HTERT RPE-1 (cell line): ENCODE data around the gene MACROD2.
"Not testable (repeated sequence)": the region's sequence is repeated elsewhere in the genome, so short reads cannot be mapped to it uniquely, and the experiment has no call there.

Experiments
- in situ Hi-C: fragments of 300-500 bp; cut with MboI; formaldehyde crosslinking; loops from 4 replicates; pipeline ENCODE4 v1.14.3; 2020; ENCODE audit warnings: low sequenced_read_pairs

Gene MACROD2

DNA sequence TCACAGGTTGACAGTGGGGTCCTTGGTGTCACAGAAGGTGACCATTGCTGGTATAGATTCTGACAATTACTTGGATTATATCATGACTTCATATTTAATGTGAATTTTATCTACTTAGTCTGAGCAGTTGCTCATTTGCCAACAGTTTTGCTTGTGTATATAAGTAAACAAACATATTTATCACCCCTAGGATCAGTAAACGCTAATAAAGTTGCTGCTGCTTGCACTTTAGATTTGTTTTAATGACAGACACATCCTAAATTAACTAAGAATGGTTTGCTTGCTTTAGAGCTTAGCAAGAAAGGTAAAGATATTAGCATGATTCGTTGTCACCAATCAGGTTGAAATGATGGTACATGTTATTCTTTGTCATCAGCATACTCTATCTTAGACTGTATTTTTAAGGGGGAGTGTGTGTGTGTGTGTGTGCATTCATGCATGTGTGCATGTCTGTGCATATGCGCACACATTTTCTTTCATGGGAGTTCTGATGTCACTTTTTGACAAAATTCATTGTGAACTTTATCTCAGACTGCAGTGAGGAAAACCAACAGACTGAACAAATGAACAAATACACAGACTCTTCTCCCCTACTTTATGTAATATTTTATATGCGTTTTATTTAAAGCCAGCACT, 1124.7 kb downstream of the MACROD2 start:
- in situ Hi-C loops = no loop called here

DNA sequence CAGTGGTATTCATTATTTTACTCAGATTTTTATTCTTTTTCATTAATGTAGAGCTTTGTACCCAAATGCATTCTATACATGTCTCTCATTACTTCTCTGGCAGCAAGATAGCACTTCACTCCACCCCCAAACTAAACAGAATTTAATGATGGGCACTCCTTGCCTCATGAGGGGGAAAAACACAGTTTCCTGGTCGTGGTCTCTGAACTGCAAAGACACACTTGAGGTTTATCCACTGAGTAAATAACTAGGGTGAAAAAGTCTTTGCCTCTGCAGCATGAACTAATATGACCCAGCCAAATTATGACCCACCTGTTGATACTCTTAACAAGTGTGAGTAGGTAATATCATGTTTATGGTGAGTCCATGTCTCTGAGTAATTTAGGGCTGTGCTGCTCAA, 1127.3 kb downstream of the MACROD2 start:
- in situ Hi-C loops = no loop called here

DNA sequence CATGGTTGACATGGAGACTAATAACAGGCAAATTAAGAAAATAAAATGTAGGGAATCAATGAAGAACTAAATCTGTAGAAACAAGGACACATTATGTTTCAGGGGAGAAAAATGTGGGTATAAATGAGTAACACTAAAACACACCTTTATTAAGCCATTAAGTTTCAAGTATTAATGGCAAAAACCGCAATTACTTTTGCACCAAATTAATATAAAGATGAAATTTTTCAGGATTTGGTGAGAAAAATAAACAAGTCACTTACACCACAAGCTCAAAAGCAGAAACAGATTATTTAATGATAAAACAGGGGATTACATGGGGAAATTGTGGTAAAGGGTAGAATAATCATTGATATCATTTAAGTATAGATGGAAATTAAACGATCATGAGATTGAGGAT, 1135.9 kb downstream of the MACROD2 start:
- in situ Hi-C loops = no loop called here

DNA sequence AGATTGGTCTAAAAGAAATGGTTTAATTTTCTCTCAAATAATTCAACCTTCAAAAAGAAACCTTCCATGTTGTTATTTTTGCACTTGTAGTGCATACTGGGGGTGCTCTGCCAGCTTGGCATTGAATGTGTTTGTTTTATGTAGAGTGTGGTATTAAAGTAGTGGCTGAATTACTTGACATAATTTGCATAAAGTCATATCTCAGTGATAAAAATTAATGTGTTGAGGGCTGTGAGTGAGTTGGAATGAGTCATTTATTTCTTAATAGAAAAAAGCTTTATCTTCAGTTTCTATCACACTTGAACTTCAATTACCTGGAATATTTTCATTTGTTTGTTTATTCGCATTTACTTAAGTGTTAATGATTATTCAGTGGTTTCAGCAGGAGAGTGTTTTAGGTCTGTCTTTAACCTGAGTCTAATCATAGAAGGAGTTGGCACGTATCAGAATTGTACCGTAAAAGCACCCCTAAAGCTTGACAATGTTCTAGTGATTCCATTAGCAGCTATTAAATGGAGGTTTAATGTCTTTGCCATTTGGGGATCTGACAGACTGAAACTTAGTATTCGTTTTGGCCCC, 1143.3 kb downstream of the MACROD2 start:
- in situ Hi-C loops = no loop called here

DNA sequence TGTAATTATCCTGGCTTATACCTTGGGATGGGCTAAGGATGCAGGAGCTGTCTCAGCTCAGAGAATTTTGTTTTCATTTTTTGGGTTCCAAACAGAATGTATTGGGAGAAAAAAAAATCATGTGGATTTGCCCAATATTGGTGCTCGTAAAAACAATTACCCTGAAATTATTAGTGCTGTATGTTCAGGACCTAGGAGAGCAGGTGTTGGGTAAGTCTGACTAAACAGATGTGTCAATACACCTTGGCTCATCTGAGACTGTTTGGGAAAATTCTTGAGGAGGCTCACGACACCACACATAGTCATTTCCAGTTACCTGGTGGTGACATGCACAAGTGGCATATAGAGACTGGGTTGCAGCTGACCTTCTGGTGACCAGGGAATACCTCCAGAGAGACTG, 1144.2 kb downstream of the MACROD2 start:
- in situ Hi-C loops = no loop called here

DNA sequence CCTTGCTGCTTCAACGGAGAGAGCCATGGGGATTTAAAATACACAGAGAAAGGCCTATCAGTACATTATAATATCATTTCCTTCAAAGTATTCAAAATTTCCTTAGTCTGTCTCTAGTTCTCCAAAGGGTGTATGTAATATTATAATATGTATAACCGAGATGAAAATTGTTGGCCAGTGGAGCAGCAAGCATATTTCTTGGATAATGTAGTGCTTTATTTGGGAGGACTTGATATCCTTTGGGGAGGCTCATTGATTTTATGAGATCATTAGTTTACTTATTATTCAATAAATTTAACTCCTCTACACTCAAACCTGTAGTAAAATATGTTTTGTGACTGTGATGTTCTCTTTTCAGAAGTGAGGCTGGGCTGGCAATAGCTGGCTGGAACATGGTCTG, 1145.0 kb downstream of the MACROD2 start:
- in situ Hi-C loops = no loop called here

DNA sequence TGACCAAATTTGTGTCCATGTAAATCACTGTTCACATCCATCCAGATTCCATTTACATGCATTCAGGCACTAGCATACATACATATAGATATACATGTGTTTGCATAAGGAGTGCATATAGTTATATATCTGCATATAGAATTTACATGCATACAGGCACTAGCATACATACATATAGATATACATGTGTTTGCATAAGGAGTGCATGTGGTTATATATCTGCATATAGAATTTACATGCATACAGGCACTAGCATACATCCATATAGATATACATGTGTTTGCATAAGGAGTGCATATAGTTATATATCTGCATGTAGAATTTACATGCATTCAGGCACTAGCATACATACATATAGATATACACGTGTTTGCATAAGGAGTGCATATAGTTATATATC, 1145.6 kb downstream of the MACROD2 start:
- in situ Hi-C loops = not testable (repeated sequence)

DNA sequence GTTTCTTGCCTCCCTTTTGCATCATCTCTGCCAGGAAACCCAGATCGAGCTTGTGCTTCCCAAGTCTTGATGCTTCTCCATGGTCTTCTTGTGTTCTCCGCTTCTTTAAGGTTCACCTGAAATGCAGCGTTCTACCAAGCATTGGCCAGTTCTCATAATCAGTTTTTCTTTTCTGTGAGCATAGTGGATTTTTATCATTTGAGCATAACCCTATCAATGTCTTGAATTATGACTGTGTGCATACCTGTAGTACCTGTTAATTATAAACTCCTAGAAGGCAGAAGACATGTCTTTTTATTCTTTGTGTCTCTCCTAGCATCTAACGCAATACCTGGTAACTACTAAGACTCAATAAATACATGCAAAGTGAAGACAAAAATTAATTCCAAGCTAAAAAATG, 1146.5 kb downstream of the MACROD2 start:
- in situ Hi-C loops = no loop called here

DNA sequence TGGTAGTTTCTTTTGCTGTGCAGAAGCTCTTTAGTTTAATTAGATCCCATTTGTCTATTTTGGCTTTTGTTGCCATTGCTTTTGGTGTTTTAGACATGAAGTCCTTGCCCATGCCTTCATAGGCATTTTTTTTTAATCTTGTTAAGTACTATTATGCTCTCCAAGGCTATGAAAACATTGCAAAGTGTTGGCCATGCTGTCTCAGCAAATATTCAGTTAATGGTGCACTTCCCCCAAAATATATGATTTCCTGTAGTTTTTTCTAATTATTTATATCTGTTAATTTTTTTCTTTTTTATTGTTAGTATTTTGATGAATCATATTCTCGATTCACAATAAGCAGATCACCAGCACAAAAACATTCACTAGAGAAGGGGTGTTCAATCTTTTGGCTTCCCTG, 1148.2 kb downstream of the MACROD2 start:
- in situ Hi-C loops = no loop called here

DNA sequence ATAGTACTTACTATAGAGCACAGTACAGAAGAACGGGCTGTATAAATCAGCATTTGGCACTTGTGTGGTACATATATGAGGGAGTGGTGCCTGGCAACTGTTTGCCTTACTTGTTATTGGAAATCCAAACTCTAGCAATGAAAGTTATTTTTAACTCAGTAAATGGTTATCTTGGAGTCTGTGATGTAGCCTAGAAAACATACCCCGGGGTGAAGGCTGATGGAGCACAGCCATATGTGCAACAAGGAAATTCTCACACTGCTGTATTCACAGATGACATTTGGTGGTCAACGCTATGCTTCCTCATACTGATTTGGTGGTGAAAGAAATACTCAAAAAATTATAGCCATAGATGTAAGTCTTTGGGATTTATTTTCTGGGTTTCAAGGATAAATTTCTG, 1149.6 kb downstream of the MACROD2 start:
- in situ Hi-C loops = no loop called here

DNA sequence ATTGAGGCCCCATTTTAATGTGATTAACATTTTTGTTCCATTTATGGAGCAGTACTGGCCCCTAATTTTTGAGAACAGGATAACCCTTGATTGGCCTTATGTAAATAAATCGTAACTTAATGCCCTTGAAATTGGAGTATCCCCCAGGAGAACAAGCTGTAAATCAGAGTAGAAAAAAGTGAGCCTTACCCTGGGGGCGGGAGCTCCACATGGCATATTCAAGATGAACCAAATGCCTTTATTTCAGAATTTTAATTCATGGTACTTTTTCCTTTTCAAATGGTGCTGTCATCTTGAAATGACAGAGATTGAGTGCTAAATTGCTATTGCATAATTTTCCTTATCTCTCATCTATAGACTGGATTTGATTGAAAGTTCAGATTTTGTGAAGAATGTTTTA, 1151.6 kb downstream of the MACROD2 start:
- in situ Hi-C loops = no loop called here

DNA sequence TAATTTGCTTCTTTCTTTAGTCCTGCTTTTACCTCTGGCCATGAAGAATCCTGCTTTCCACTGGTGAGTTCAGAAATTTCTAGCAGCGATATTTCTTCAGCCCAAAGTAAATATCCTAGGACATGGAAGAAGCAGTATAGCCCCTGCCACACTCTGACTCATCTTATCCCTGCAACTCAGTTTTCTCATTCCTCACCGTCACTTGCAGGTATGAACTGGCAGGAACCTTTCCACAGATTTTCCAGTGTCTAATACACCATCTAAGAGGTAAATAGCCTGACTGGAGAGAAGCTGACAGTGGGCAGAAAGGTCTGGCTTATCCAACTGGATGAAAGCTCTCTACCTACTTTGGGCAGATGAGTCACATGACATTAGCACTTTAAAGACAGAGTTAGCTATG, 1158.8 kb downstream of the MACROD2 start:
- in situ Hi-C loops = no loop called here

DNA sequence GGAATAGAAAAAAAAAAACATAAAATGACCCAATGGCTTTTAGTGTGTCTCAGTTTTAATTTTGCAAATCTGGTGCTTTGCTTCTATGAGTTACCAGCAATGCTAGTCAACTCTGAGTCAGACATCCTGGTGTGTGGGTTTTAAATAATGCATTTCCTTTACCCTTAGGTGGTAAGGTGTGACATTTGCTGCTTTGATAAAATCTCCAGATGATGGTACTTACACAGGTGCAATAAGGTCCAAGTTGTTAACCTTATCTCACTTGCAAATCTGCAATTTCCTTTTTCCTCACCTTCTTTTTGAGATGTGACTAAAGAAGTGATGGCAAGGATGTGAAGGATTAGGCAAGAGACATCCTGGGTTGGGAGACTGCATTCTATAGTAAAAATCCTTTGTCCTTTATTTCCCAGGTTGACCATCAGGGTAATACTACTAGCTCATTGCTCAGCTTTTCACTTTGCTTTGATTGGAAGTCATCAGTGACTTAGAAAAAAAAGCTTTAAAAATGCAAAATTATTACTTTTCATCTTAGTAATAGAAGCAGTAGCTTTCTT, 1160.6 kb downstream of the MACROD2 start:
- in situ Hi-C loops = no loop called here

DNA sequence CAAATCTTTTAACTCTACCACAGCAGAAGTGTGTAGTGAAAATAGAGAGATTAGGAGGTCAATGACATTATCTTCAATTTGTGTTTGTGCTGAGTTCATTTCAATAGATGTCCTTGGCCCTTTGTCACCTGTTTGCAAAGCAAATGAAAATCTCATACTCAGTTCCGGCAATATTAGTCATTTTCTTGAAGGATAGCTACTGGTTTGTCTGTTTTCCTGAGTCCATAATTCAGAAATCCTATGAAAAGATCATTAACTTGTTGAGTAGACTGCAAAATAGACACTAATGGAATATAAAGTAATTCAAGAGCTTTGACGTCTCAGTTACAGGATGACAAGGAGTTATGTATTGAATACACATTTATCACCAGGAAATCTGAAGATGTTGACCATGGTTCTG, 1163.2 kb downstream of the MACROD2 start:
- in situ Hi-C loops = no loop called here

DNA sequence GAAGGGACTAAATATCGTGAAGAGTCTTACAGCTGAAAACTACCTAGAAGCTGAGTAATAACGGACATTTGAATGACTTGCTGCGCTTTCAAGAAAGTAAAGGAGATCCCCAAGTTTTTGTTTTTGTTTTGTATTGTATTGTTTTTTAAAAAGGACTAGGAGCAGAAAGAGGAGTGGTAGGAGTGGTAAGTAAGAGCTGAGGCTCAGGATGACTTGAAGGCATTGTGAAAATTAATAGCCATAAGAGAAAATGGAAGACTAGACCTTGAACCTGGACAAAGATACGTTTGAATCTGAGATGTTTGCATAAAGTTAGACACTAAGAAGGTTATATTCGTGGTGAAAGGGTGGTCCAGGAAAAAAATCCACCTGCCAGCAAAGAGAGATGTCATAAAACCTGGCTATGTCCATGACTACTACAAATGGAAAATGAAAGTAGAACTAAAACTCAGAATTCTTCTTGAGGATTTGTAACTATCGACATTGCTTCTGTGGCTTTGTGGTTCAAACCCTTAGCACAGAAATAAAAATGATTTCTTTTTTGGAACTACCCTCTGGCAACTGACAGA, 1166.8 kb downstream of the MACROD2 start:
- in situ Hi-C loops = no loop called here

DNA sequence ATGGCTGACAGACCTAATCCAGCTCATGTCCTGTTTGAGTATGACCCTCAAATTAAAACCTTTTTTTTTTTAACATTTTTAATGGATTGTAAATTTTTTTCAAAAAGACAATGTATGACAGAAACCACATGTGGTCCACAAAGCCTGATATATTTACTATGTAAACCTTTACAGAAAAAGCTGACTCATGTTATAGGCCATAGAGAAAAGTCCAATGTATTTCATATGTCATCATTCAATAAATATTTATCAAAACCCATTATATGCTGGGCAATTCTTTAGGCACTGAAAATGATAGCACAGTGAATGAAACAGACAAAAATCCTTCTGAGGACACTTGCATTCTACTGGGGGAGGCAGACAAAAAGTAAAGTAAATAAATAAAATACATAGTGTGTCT, 1168.3 kb downstream of the MACROD2 start:
- in situ Hi-C loops = no loop called here

DNA sequence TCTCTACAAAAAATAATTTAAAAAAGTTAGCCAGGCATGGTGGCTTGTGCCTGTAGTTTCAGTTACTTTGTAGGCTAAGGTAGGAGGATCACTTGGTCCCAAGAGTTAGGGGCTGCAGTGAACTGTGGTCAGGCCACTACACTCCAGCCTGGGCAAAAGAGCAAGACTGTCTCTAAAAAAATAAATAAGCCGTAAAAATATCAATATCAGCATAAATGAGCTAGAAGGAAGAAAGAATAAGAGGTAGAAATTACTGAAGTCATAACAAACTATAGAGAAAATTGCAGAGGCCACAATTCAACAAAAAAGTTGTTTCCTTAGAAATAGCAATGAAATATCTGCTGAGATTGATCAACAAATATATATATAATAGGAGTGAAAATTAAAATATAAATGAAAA, 1169.4 kb downstream of the MACROD2 start:
- in situ Hi-C loops = no loop called here

DNA sequence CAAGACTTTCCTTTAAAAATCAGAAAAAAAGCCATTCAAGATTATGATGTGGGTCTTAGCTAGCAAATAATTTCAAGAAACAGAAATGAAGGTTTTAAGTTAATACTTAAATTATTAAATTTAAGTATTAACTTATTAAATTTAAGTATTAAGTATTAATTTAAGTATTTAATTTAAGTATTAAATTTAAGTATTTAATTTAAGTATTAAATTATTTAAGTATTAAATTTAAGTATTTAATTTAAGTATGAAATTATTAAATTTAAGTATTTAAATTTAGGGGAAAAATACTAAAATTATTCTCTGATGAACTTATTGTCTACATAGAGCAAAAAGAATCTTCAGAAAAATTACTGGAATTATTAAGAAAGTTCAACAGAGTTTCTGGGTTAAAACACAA, 1171.4 kb downstream of the MACROD2 start:
- in situ Hi-C loops = no loop called here

DNA sequence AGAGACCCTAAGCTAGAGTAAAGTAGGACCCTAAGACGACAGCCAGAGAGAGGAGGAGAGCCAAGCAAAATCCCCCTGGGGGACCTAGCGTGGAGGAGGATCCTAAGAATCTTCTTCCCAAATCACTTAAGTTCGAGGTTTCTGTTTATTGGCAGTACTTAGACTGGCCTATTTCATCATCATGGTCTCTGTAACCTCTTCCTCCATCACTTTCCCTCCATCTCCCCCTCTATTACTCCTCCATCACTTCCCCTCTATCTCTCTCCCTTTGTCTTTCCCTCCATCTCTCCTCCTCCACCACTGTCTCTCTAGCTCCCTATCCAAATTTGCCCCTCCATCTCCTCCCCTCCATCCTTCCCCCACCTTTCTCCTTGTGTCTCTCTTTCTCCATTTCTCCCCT, 1175.7 kb downstream of the MACROD2 start:
- in situ Hi-C loops = no loop called here

DNA sequence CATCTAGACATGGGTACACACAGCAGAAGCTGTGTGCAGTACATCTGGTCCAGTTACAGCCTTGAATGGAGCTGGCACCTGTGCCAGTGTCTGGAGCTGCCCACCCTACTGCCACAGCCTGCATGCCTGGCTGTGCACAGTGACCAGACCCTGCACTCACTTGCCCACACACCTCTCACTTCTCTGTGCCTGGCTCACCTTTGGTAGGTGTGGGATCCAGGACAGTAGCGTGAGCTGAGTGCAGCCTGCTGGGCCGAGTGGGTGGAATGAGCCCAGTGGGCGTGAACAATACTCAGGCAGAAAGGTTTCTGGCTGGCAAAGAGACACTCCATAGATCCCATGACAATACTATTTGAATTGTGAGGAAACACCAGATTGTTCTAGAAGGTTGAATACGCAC, 1181.6 kb downstream of the MACROD2 start:
- in situ Hi-C loops = no loop called here

DNA sequence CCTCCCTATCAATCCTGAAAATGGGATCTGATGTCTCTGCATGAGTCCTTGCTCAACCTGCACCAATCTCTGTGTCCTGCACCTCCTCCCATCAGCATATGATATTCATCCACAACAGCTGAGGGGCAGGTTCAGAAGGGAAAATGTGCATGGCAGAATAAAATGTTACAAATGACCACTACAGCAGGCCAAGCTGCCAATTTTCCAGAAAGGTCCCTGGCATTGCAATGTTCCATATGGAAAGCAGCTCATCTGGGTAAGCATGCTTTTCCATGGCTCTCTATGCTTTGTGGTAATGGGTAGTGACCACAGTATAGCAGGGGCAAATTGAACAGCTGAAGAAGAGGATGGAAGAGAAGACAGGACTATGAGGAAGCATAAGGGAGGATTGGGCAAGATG, 1183.3 kb downstream of the MACROD2 start:
- in situ Hi-C loops = no loop called here

DNA sequence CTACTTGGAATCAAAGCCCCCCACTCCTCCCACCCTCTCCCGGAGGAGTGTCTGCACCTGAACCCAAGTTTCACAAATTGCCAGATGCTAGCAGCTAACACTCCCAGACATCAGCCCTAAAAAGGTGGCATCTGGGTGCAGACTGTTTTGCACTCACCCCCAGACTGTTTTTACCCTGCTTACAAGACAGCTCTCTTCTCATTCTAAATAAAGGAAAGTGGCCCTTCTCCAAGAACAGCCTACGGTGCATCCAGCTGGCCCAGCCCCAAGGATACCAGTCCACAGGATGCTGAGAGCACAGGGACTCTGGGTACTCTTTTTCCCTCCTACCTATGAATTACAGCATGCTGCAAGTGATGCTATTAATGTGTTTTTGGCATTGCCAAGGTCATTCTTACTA, 1184.1 kb downstream of the MACROD2 start:
- in situ Hi-C loops = no loop called here

DNA sequence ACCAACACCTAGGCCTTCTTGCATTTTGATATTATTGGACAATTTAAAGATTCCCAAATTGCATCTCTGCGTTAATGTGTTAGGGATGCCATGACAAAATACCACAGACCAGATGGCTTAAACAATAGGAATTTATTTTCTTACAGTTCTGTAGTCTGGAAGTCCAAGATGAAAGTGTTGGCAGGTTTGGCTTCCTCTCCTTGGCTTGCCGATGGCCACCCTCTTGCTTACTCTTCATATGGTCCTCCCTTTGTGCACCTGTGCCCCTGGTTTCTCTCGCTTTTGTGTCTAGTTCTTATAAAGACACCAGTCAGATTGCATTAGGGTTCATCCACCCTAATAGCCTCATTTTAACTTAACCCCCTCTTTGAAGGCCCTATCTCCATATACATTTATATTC, 1184.5 kb downstream of the MACROD2 start:
- in situ Hi-C loops = no loop called here
